RWPE2 (cell line): Measurements from ENCODE around the gene TMEM174.
"Not testable (repeated sequence)": the region's sequence is repeated elsewhere in the genome, so short reads cannot be mapped to it uniquely, and the experiment has no call there.

ENCODE experiments used
- ATAC-seq: fragments of 200-7000 bp; cut with Tn5 transposase; 3 replicates; pipeline ENCODE4 v1.9.1; 2021; ENCODE audit warnings: low read depth
- DNase-seq: peaks from one replicate; pipeline ENCODE4 v3.0.0-alpha.2; 2020; ENCODE audit warnings: low spot score
- H3K27ac ChIP-seq: fragments of 450-650 bp; 2 replicates; pipeline ENCODE4 v1.5.1; 2017; ENCODE audit warnings: mild to moderate bottlenecking; ENCODE audit not compliant: poor library complexity, severe bottlenecking
- H3K27me3 ChIP-seq: fragments of 250-450 bp; sonication (Bioruptor Pico); 2 replicates; pipeline ENCODE4 v1.5.1; 2021; ENCODE audit warnings: mild to moderate bottlenecking, moderate library complexity; ENCODE audit not compliant: insufficient read depth, poor library complexity, severe bottlenecking
- H3K36me3 ChIP-seq: fragments of 250-450 bp; sonication (Bioruptor Pico); 2 replicates; pipeline ENCODE4 v1.5.1; 2020; ENCODE audit warnings: low read depth, mild to moderate bottlenecking, moderate library complexity
- H3K4me1 ChIP-seq: fragments of 250-450 bp; sonication (Bioruptor Pico); 2 replicates; pipeline ENCODE4 v1.5.1; 2021; ENCODE audit warnings: mild to moderate bottlenecking, moderate library complexity; ENCODE audit not compliant: insufficient read depth, poor library complexity, severe bottlenecking
- H3K4me3 ChIP-seq: fragments of 250-450 bp; sonication (Bioruptor Pico); 2 replicates; pipeline ENCODE4 v1.5.1; 2021; ENCODE audit warnings: mild to moderate bottlenecking, moderate library complexity; ENCODE audit not compliant: severe bottlenecking
- H3K9me3 ChIP-seq: fragments of 250-450 bp; sonication (Bioruptor Pico); 2 replicates; pipeline ENCODE4 v1.5.1; 2021; ENCODE audit warnings: mild to moderate bottlenecking, moderate library complexity; ENCODE audit not compliant: severe bottlenecking
- TF ChIP-seq, protein P1 (sequence below): fragments of 450-650 bp; IDR thresholded peaks from one replicate; pipeline ENCODE4 v1.5.1; 2017; ENCODE audit warnings: mild to moderate bottlenecking, moderate library complexity; ENCODE audit not compliant: poor library complexity, severe bottlenecking

Gene TMEM174

DNA sequence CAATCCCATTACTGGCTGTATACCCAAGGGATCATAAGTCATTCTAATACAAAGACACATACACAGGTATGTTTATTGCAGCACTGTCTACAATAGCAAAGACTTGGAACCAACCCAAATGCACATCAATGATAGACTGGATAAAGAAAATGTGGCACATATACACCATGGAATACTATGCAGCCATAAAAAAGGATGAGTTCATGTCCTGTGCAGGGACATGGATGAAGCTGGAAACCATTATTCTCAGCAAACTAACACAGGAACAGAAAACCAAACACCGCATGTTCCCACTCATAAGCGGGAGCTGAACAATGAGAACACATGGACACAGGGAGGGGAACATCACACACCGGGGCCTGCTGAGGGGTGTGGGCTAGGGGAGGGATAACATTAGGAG, 39.7 kb downstream of the TMEM174 start:
- not testable (repeated sequence) for H3K4me3 ChIP-seq, H3K27ac ChIP-seq, DNase-seq, ATAC-seq, H3K27me3 ChIP-seq, H3K4me1 ChIP-seq, H3K9me3 ChIP-seq, H3K36me3 ChIP-seq

DNA sequence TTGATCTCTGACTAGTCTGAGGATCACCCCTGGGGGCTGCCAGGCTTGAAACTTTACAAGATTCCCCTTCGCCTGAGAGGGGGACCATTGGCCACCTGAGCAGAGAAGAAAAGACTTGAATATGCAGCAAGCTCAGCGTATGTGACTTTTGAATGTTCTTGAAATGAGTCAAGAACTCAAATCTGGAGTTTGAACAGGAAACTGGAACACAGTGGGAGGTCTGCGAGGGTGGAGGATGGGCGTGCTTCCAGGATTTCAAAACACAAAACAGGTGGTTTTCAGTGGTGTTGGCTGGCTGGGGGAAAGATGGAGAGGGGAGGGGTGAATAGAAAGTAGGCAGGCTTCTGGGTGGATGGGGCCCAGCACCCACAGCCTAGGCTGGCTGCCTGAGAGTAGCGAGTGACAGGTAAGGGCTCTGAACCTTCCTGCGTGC, 40.6 kb downstream of the TMEM174 start:
- Histone ChIP-seq H3K27me3 (no peaks in the 10 kb centered on the region), H3K4me1 (no peaks in the 10 kb centered on the region), H3K27ac (no peak overlapping the region), H3K4me3 (no peak overlapping the region), H3K36me3 (no peaks in the 10 kb centered on the region), H3K9me3 (no peaks in the 10 kb centered on the region)
- ATAC-seq: no peak
- TF ChIP-seq, protein P1, sequence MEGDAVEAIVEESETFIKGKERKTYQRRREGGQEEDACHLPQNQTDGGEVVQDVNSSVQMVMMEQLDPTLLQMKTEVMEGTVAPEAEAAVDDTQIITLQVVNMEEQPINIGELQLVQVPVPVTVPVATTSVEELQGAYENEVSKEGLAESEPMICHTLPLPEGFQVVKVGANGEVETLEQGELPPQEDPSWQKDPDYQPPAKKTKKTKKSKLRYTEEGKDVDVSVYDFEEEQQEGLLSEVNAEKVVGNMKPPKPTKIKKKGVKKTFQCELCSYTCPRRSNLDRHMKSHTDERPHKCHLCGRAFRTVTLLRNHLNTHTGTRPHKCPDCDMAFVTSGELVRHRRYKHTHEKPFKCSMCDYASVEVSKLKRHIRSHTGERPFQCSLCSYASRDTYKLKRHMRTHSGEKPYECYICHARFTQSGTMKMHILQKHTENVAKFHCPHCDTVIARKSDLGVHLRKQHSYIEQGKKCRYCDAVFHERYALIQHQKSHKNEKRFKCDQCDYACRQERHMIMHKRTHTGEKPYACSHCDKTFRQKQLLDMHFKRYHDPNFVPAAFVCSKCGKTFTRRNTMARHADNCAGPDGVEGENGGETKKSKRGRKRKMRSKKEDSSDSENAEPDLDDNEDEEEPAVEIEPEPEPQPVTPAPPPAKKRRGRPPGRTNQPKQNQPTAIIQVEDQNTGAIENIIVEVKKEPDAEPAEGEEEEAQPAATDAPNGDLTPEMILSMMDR: no peak
- DNase-seq: no peak

DNA sequence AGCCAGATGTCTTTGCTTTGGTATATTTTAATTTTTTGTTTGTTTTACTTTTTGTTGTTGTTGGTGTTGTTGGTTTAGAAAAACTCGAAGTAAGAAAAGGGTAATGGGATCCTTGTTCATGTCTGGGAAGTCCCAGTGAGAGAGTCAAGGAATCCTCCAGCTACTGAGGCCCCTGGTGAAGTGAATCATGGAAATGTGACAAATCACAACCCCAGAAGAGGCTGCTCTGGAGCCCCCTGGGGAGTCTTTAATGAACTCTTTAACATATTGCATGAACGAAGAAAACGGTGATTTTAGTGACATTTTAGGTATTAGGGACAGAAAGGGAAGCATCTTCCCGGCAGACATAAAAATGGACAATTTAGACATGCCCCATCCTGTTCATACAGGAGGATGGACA, 41.3 kb downstream of the TMEM174 start:
- DNase-seq (no peak), ATAC-seq (no peak)
- no peaks in the 10 kb centered on the region for H3K4me1 ChIP-seq
- no peaks in the 10 kb centered on the region for H3K9me3 ChIP-seq
- no peak overlapping the region for H3K27ac ChIP-seq
- H3K4me3 ChIP-seq: no peak overlapping the region
- H3K27me3 ChIP-seq: no peaks in the 10 kb centered on the region
- TF ChIP-seq, protein P1: no peak
- H3K36me3 ChIP-seq: no peaks in the 10 kb centered on the region

DNA sequence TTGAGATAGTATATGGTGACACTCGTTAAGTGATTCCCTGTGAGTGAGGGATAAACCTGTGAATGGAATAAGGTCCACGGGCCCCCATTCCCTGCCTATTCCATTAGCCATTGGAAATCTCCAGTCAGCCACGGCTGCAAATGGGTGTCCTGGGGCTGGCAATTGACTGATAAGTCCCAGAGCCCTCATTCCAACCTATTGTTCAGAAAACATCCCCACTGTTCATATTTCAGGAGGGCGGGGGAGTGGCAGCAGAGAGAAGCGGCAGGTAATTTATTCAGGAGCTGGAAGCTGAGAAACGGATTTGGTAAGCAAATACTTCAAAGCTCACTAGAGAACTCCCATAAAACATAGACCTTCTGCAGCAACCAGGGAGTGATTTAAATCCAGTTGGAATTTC, 42.0 kb downstream of the TMEM174 start:
- Histone ChIP-seq H3K27me3 (no peaks in the 10 kb centered on the region), H3K36me3 (no peaks in the 10 kb centered on the region), H3K4me3 (no peak overlapping the region), H3K27ac (no peak overlapping the region), H3K9me3 (no peaks in the 10 kb centered on the region), H3K4me1 (no peaks in the 10 kb centered on the region)
- no peak for DNase-seq
- no peak for ATAC-seq
- TF ChIP-seq, protein P1: no peak

DNA sequence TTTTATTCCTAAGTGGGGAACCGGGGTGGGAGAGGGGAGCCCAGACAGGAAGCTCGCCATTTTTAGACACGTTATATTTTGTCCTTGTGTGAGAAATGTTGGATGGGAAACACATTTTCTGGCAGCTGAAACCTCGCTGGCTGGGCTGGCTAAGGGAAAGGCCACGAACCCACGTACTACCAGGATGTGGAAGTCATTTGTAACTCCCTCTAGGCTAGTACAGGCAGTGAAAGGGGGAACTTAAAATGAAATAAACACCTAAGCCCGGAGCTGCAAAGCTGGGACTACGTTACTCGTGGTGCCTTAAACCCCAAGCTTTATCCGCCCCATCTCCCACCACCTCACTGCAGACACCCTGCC, 42.5 kb downstream of the TMEM174 start:
- DNase-seq: no peak

More for the DNA sequence above, 42.5 kb downstream of the TMEM174 start:
- TF ChIP-seq, protein P1: no peak
- no peak for ATAC-seq
- no peaks in the 10 kb centered on the region for H3K27me3 ChIP-seq
- H3K4me3 ChIP-seq: peak overlapping the region; percentile 32
- no peaks in the 10 kb centered on the region for H3K9me3 ChIP-seq
- H3K27ac ChIP-seq: no peak overlapping the region
- no peaks in the 10 kb centered on the region for H3K4me1 ChIP-seq
- no peaks in the 10 kb centered on the region for H3K36me3 ChIP-seq
